HuH-7 (cell line): ENCODE data around the gene JPH2.

ENCODE experiments used
- DNase-seq: peaks from one replicate; pipeline ENCODE4 v3.0.0; 2011; ENCODE audit warnings: low spot score

The JPH2 gene

DNA sequence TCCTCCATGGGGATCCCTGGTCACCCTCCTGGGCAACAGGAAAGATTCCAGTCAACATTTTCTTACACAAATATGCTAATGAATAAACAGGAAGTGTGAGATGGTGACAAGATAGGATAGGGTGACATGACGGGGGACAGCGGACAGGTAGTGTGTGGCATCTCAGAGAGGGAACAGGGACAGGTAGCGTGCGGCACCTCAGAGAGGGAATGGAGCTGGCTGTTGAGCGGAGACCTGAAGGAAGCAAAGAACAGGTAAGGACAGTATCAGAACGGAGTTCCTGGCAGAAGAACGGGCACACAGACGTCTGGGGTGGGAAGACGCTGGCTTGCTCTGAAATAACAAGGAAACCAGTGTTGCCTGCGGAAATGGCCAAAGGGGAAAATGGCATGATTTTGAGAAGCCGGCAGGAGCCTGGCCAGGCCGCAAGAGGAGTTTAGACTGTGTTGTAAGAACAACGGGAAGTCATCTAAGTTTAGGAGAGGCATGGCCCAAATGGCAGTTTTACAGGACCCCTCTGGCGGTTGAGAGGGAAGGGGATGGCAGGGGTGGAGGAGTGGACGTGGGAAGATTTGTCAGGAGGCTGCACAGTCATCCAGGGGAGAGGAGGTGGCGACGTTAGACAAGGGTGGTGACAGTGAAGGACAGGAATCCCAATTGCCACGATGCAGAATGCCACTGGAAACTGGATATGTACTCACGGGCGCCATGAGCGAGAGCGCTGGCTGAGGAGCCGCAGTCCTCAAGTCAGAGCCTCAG is 111.6 kb downstream of the JPH2 start:
- DNase-seq: no peak

DNA sequence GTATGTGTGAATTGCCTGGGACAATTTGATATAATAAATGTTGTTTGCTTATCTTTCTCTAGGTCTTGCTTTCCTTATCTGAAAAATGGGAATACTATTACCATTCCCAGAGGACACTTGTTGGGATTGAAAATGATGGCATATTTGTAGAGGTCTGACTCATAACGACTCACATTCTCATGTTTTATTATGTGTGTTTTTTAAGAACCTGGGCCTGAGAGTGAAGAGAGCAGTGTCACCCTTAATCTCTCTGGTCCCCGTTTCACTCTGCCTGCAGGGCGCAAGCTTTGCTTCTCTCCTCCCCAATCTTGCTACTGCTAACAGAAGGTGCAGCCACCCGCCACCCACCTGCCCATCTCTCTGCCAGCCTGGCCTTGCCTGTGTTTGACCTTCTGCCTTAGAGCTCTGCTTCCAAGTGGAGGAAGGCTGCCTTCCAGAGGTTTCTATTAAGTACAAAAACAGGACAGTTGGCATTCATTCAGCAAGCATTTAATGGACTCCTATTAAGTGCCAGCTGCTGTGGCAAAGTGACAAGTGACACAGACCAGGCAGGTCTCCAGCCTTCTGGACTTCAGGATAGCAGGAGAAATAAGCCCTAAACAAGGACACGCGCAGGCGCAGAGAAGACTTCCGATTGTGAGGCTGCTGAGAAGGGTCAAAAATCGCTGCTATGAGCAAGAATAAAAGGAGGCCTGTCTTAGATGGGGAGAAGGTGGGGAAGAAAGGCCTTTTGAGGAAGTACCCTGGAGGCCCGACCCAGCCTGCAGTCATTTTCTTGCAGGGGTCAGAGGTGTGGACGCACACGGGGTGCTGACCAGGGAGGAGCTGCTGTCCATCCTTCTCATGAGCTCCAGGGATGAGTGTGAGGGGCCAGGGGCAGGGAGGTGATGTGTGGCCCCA is 112.5 kb downstream of the JPH2 start:
- no peak for DNase-seq

DNA sequence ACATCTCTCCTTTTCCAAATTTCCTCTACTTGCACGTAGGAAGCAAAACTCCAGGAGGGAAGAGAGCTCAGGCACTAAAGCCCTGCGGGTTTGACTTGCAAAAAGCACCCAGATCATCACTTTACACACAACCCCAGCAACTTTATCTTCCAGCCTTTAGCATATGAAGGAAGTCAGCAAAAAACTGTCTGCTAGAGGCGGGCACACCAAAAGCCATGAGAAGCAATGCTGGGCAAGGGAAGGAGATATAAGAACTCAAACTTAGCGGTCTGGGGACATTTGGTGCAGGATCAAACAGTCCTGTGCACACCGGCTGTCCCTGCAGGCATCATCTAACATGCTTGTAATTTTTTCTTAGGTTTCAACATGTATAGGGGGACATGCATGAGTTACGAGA is 113.3 kb downstream of the JPH2 start:
- no peak for DNase-seq

- no peak for DNase-seq
Observed at GRCh38 chr20:44073011-44073674, 113.8 kb downstream of the JPH2 start.

DNA sequence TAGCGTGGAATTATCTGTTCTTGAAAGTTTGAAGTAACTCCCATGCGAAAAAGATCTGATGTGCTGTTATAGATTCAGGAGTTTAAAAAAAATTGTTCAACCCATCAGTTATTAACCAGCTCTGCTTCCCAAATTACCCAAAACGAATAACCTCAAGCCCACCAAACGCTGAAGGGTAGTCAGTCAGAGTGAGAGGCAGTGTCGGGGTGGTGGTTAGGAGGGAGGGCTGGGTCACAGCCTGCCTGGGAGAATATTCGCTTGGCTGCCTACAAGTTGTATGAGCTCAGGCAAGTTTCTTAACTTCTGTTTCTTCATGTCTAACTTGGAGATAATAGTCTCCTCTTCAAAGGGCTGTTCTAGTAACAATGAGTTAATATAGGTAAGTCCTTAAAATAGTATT is 114.6 kb downstream of the JPH2 start:
- no peak for DNase-seq

DNA sequence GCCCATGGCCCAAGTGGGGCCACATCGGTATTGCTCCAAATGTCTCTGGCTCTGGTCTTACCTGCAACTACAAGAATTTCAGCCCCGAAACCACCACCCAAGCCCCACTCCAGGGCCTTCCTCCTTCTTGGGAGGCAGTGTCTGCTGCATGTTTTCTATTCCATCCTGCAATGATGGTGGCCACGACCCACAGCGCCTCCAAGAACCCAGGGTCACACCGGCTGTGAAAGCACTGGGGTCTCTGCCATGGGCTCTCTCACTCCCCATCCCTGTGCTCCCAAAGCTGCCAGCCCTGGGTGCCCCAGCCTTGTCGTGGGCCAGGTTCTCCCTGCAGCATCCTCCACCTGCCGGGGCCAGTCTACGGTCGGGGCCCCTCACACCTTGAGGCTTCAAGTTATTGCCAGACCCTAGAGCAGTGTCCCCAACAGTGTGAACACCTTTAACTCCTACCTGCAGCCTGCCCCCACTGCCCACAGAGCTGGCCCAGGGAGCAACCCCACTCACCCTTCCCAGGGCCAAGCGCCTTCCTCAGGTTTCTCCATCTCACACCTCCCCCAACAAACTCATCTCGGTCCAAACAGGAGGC is 115.4 kb downstream of the JPH2 start:
- DNase-seq: no peak

DNA sequence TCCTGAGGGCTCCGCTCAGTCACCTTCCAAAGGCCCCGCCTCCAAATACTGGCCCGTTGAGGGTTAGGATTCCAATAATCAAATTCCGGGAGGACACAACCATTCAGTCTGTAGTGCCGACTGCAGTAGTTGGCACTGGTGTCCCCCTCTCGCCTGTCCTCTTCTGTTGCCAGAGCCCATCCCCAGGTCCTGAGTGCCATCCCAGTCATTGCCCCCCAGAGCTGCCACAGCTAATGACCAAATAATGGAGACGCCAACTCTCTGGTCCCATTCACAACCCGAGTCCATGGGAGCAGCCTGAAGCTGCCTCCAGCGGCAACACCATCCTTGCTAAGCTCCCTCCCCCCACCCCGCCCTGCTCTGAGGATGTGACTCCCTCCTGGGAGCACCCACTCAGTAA is 115.9 kb downstream of the JPH2 start:
- no peak for DNase-seq

GRCh38 chr20:44070139-44070900 is 116.7 kb downstream of the JPH2 start:
- no peak for DNase-seq

GRCh38 chr20:44069203-44070011 is 117.6 kb downstream of the JPH2 start:
- DNase-seq: no peak

- DNase-seq: no peak
Observed at GRCh38 chr20:44068316-44069201, 118.4 kb downstream of the JPH2 start.

GRCh38 chr20:44067650-44068081 is 119.3 kb downstream of the JPH2 start:
- DNase-seq: no peak

DNA sequence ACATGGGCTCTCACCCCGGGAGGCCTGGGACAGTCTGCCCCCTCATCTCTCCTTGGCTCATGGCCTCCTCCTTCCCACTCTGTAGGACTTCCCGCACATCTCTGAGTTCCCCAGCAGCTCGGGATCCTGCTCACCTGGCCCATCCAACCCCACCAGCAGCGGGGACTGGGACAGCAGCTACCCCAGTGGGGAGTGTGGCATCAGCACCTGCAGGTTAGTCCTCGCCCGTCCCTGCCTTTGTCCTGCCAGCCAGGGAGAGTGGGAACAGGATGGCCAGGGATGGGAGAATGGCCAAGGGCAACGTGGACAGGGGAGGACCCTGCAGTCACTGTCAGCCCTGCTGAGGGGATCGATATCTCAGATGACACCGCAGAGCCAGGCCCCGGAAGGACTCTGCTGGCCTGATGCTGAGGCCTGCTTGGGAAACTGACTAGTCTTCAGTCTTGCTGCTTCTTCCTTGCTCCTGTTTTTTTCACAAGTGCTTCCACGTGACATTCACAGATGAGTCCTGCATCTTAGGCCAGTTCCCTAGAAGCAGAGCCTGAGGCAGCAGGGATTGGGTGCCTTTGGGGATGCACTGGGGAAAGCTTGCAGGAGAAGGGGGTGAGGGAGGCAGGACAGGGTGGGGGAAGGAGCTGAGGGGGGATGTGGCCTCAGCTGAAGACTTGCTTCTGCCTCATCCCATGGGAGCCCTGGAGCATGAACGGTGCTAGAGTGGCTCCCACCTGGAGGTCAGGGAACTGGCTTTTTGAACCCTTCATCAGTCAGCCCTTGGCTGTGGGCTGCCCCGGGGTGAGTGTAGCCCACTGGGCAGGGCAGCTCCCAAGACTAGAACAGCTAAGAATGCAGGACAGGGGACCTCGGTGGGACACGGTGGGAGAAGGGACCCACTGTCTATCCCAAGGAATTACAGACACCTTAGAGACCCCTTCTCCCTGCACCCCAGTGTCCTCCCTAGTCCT is 120.1 kb downstream of the JPH2 start:
- DNase-seq: no peak

DNA sequence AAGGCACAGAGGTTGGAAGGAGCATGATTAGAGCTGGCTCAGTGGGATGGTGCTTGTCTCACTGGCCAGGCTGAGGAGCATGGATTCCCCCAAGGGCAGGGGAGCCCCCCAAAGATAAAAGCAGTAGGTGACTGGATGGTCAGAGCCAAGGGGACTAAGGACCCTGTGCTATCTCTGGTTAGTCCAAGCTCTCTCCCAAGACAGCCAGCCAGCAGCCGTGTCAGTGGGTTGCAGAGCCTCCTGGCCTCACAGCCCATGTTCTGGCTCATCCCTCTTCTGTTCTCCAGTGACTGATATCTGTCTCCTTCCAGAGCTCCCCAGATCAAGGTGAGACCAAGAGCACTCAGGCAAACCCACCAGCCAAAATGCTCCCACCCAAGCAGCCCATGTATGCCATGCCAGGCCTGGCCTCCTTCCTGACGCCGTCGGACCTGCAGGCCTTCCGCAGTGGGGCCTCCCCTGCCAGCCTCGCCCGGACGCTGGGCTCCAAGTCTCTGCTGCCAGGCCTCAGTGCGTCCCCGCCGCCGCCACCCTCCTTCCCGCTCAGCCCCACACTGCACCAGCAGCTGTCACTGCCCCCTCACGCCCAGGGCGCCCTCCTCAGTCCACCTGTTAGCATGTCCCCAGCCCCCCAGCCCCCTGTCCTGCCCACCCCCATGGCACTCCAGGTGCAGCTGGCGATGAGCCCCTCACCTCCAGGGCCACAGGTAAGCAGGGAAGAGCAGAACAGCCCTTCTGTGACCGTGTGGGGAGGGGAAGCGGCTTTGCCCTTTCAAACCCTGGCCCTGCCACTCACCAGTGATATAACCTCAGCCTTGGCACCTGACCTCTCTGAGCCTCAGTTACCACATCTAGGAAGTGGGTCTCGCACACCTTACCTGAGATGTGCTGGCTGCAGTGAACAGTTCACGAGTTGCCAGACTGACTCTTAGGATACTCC is 121.3 kb downstream of the JPH2 start:
- no peak for DNase-seq

GRCh38 chr20:44064501-44065400 is 122.2 kb downstream of the JPH2 start:
- DNase-seq: no peak
